HepG2 (cell line): ENCODE measurements around the gene ERICH3. TPM values are rescaled to one million over a fixed set of nuclear protein-coding genes. Genes with fewer than 3 reads are reported as not detected.

ENCODE experiments used
- ATAC-seq: fragments of 200-7000 bp; cut with Tn5 transposase; 3 replicates; pipeline ENCODE4 v1.9.1; 2020; ENCODE audit warnings: mild to moderate bottlenecking, moderate library complexity
- BruUV-seq: library from RNA; stranded (reverse); fragments of 400-500 nt; replicated peaks from 2 replicates; lab custom pipeline; 2021; lab: Mats Ljungman, UMichigan
- CTCF ChIA-PET: fragments of 300-600 bp; formaldehyde crosslinking; extraction: SDS; loops from one replicate; lab custom pipeline; 2021; ENCODE audit warnings: low total read pairs, inconsistent platforms, low intra/inter-chr PET ratio; lab: Yijun Ruan, JAX
- POLR2A ChIA-PET: fragments of 350-600 bp; sonication (Branson Sonifier 250); formaldehyde crosslinking; loops from one replicate; lab custom pipeline; 2020; ENCODE audit warnings: antibody characterized with exemption, inconsistent platforms; lab: Yijun Ruan, JAX
- DNase-seq: peaks from one replicate; pipeline ENCODE4 v3.0.0-alpha.2; 2015; ENCODE audit warnings: low spot score
- FAIRE-seq: peaks from 3 replicates; lab custom pipeline; 2011; peaks lifted over from hg19 to GRCh38; lab: Jason Lieb, UNC
- H2AFZ ChIP-seq: one replicate; pipeline ENCODE4 v1.6.1; 2011; ENCODE audit warnings: low read length, inconsistent platforms
- H3K27ac ChIP-seq: fragments of 300-600 bp; 3 replicates; pipeline ENCODE4 v1.8.0; 2011; ENCODE audit warnings: mixed run types, mild to moderate bottlenecking, mixed read lengths, low read length, inconsistent platforms; ENCODE audit not compliant: insufficient read depth; ENCODE audit errors: extremely low read length
- H3K27me3 ChIP-seq, 2 experiments: fragments of 200-600 bp in 1 of 2; 2 replicates in 1 of 2; 3 replicates in 1 of 2; pipeline versions ENCODE4 v1.6.0 to v1.8.0; 2011; ENCODE audit warnings: low read length in 2 of 2, mild to moderate bottlenecking in 2 of 2, moderate library complexity in 2 of 2, inconsistent platforms in 1 of 2; ENCODE audit not compliant: insufficient read depth in 2 of 2, control insufficient read depth in 1 of 2
- H3K36me3 ChIP-seq, 2 experiments: fragments of 200-600 bp in 1 of 2; replicated peaks in 1 of 2; 2 replicates in 1 of 2; 3 replicates in 1 of 2; pipeline versions ENCODE4 v1.5.1 to v1.8.0; 2011; ENCODE audit warnings: low read length in 2 of 2, inconsistent platforms in 1 of 2; ENCODE audit not compliant: insufficient read depth in 2 of 2, control insufficient read depth in 1 of 2
- H3K4me1 ChIP-seq: 2 replicates; pipeline ENCODE4 v1.5.1; 2012; ENCODE audit warnings: low read length, inconsistent platforms; ENCODE audit not compliant: insufficient read depth
- H3K4me2 ChIP-seq: 2 replicates; pipeline ENCODE4 v1.6.0; 2011; ENCODE audit warnings: low read depth, low read length, inconsistent platforms
- H3K4me3 ChIP-seq, 3 experiments: fragments of 200-600 bp in 1 of 3; sonication (generic), shearing (Covaris generic) in 1 of 3; replicated peaks in 1 of 3; 2 replicates each; pipeline ENCODE4 v1.5.1; 2011 to 2016; ENCODE audit warnings: low read length in 3 of 3, inconsistent platforms in 2 of 3, low read depth in 2 of 3, mild to moderate bottlenecking in 2 of 3, control low read depth in 1 of 3, mixed read lengths in 1 of 3; ENCODE audit not compliant: insufficient read depth in 1 of 3
- H3K79me2 ChIP-seq: one replicate; pipeline ENCODE4 v1.6.1; 2011; ENCODE audit warnings: low read length, inconsistent platforms; ENCODE audit not compliant: insufficient read depth
- H3K9ac ChIP-seq: 2 replicates; pipeline ENCODE4 v1.6.0; 2011; ENCODE audit warnings: mild to moderate bottlenecking, low read depth, low read length, inconsistent platforms; ENCODE audit not compliant: insufficient read depth
- H3K9me3 ChIP-seq: 2 replicates; pipeline ENCODE4 v1.5.1; 2012; ENCODE audit warnings: mild to moderate bottlenecking, low read length
- H4K20me1 ChIP-seq: 2 replicates; pipeline ENCODE4 v1.6.0; 2011; ENCODE audit warnings: inconsistent platforms, mild to moderate bottlenecking, low read length, moderate library complexity; ENCODE audit not compliant: insufficient read depth
- BHLHE40 ChIP-seq: IDR thresholded peaks from 2 replicates; pipeline ENCODE4 v1.6.1; 2011; ENCODE audit warnings: low read length, improper control_type of control experiment
- ETV6 ChIP-seq: sonication (generic); formaldehyde crosslinking; conservative IDR thresholded peaks from 2 replicates; pipeline ENCODE4 v1.4.0; 2020; ENCODE audit warnings: missing genetic modification reagents
- GATAD2A ChIP-seq: IDR thresholded peaks from 2 replicates; pipeline ENCODE4 v1.6.1; 2016
- KLF9 ChIP-seq: IDR thresholded peaks from 2 replicates; pipeline ENCODE4 v1.6.1; 2016; ENCODE audit warnings: low read depth
- MAFF ChIP-seq: IDR thresholded peaks from 2 replicates; pipeline ENCODE4 v1.6.1; 2011; ENCODE audit warnings: low read depth, low read length, improper control_type of control experiment
- MAFK ChIP-seq, 2 experiments: IDR thresholded peaks in 1 of 2; conservative IDR thresholded peaks in 1 of 2; 2 replicates each; pipeline ENCODE4 v1.6.1; 2011; ENCODE audit warnings: improper control_type of control experiment in 2 of 2, low read length in 2 of 2
- PRPF4 ChIP-seq: fragments of 200-400 bp; formaldehyde crosslinking; IDR thresholded peaks from 2 replicates; pipeline ENCODE4 v1.6.1; 2016; ENCODE audit warnings: low read length, low read depth; ENCODE audit not compliant: poor library complexity, severe bottlenecking
- RAD21 ChIP-seq: fragments of 450-650 bp; formaldehyde crosslinking; IDR thresholded peaks from 2 replicates; pipeline ENCODE4 v1.5.0; 2020; ENCODE audit warnings: mild to moderate bottlenecking
- RFXANK ChIP-seq: IDR thresholded peaks from 2 replicates; pipeline ENCODE4 v1.6.1; 2016
- ZKSCAN5 ChIP-seq: sonication (generic); formaldehyde crosslinking; IDR thresholded peaks from 2 replicates; pipeline ENCODE4 v1.5.1; 2020; ENCODE audit warnings: mild to moderate bottlenecking, missing genetic modification reagents
- ZNF138 ChIP-seq: sonication (generic); formaldehyde crosslinking; IDR thresholded peaks from 2 replicates; pipeline ENCODE4 v1.5.0; 2020; ENCODE audit warnings: mild to moderate bottlenecking, low read depth, missing genetic modification reagents
- ZNF598 ChIP-seq: sonication (generic); formaldehyde crosslinking; IDR thresholded peaks from 2 replicates; pipeline ENCODE4 v1.5.1; 2020; ENCODE audit warnings: mild to moderate bottlenecking, missing genetic modification reagents, borderline replicate concordance
- ZNF720 ChIP-seq: sonication (generic); formaldehyde crosslinking; IDR thresholded peaks from 2 replicates; pipeline ENCODE4 v1.4.0; 2020; ENCODE audit warnings: missing genetic modification reagents
- ZSCAN22 ChIP-seq: sonication (generic); formaldehyde crosslinking; IDR thresholded peaks from 2 replicates; pipeline ENCODE4 v1.4.0; 2020; ENCODE audit warnings: mild to moderate bottlenecking, missing genetic modification reagents
- WGBS: methylation state at CpG from one replicate; pipeline ENCODE4 v1.1.6; 2017; ENCODE audit warnings: low lambda C conversion rate; 5-methylcytosine and 5-hydroxymethylcytosine counted together
- in situ Hi-C: cut with HindIII; loops from 2 replicates; pipeline ENCODE4 v1.10.0; 2017; ENCODE audit warnings: low pct_unique_long_range_greater_than_20kb; ENCODE audit not compliant: extremely low pct_ligation_motif_present
- intact Hi-C: fragments of 100-400 bp; cut with micrococcal nuclease; formaldehyde crosslinking; loops from one replicate; pipeline ENCODE4 v1.10.0; 2022; ENCODE audit not compliant: unreplicated experiment
- polyA plus RNA-seq, 8 experiments: library from polyadenylated mRNA; depleted of rRNA in 3 of 8; stranded (reverse) in 7 of 8; unstranded in 1 of 8; fragments of >200 nt; fragmentation: Illumina TruSeq in 4 of 8; extraction: Trizol in 4 of 8; gene quantifications; 2 replicates each; pipeline versions ENCODE4 v1.2.1 to v1.2.3, GENCODE V29; 2011 to 2016; ENCODE audit warnings: low read depth in 4 of 8, missing spikeins in 1 of 8, mixed read lengths in 1 of 8; ENCODE audit not compliant: insufficient read depth in 1 of 8
- total RNA-seq, 5 experiments: library from RNA; depleted of rRNA; stranded (reverse); fragments of >200 nt; fragmentation: Illumina TruSeq; extraction: Trizol; gene quantifications; 2 replicates each; pipeline ENCODE4 v1.2.3, GENCODE V29; 2016; ENCODE audit warnings: low read depth in 1 of 5
- TF ChIP-seq, protein P1 (sequence below): sonication (generic); formaldehyde crosslinking; IDR thresholded peaks from 2 replicates; pipeline ENCODE4 v1.4.0; 2020; ENCODE audit warnings: missing genetic modification reagents
- TF ChIP-seq, protein P2 (sequence below): sonication (generic); formaldehyde crosslinking; IDR thresholded peaks from 2 replicates; pipeline ENCODE4 v1.8.1; 2023; ENCODE audit warnings: mild to moderate bottlenecking, moderate library complexity, missing genetic modification reagents
- TF ChIP-seq, protein P3 (sequence below): sonication (generic); formaldehyde crosslinking; IDR thresholded peaks from 2 replicates; pipeline ENCODE4 v1.5.0; 2020; ENCODE audit warnings: mild to moderate bottlenecking, low read depth, missing genetic modification reagents, borderline replicate concordance

The ERICH3 gene
- total and polyA plus RNA-seq, 2 of the 13 experiments (the other 11 are each of a cell fraction or from before 2014, with no cell fraction given) = 0.03 TPM; not detected in 1

DNA sequence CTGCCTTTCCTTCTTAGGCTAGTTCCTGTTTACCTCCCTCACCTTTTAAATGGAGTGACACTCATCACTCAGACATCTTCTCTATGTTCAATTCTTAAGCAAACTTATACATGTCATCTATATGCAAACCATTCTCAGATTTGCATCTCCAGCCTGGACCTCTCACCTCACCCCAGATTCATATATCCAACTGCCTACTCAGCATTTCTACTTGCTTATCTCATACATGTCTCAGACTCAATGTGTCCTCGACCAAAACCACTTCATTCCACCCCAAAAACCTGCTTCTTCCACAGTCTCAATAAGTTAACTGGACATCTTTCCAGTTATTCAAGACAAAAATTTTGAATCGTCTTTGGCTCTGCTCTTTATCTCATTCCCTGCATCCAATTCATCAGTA is 62.6 kb downstream of the ERICH3 start:
- Histone ChIP-seq H3K4me3 (no peak overlapping the region), H3K4me1 (no peaks in the 10 kb centered on the region), H4K20me1 (no peaks in the 10 kb centered on the region), H2AFZ (no peak overlapping the region), H3K9ac (no peak overlapping the region), H3K36me3 (no peaks in the 10 kb centered on the region), H3K9me3 (no peaks in the 10 kb centered on the region), H3K79me2 (no peaks in the 10 kb centered on the region), H3K27ac (no peak overlapping the region), H3K27me3 (no peaks in the 10 kb centered on the region), H3K4me2 (no peak overlapping the region)
- DNase-seq (no peak), ATAC-seq (no peak), FAIRE-seq (no peak)
- in situ Hi-C loops (no loop called here), intact Hi-C loops (no loop called here)
- TF ChIP-seq BHLHE40 = no peak
- TF ChIP-seq MAFK (conservative IDR thresholded peaks at IDR 0.05 in 1 of 2, IDR thresholded peaks at IDR 0.05 in 1 of 2; ENCODE audit: low read length in 2 of 2) = peak; percentile 52 to 82; a peak in 3 of 4 replicates
- TF ChIP-seq MAFF = peak; percentile 73
- TF ChIP-seq, protein P1, sequence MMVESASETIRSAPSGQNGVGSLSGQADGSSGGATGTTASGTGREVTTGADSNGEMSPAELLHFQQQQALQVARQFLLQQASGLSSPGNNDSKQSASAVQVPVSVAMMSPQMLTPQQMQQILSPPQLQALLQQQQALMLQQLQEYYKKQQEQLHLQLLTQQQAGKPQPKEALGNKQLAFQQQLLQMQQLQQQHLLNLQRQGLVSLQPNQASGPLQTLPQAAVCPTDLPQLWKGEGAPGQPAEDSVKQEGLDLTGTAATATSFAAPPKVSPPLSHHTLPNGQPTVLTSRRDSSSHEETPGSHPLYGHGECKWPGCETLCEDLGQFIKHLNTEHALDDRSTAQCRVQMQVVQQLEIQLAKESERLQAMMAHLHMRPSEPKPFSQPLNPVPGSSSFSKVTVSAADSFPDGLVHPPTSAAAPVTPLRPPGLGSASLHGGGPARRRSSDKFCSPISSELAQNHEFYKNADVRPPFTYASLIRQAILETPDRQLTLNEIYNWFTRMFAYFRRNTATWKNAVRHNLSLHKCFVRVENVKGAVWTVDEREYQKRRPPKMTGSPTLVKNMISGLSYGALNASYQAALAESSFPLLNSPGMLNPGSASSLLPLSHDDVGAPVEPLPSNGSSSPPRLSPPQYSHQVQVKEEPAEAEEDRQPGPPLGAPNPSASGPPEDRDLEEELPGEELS (CRISPR knock-in tag) = no peak
- no TSS peak for BruUV-seq
- ChIA-PET POLR2A (no interaction called here), CTCF (no interaction called here)
- WGBS = 0% methylated on average over 2 of the region's 2 CpGs

DNA sequence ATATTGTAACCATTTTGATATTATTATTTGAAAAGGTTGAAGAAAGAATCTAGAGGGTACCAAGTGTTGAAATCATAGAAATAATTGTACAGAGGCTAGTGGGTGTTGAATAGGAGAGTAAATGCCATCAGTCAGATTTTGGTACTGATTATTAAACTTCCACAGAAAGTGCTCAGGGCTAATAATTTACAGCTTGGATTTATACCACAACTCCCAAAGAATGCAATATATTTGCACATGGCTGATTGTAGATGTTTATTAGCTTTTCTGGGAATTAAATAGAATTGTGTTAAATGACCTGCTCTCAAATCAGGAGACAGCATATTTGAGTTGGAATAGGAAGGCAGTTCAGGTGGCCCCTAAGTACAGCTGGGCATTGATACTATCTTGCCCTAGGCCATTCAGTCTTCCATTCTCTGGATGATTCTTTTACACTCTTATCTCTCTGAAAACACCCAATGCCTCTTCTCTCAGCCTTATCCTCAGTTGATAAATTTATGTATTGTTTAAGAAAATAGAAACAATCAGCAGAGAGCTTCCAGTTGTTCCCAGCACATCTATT is 63.7 kb downstream of the ERICH3 start:
- Histone ChIP-seq H3K4me2 (no peak overlapping the region), H3K4me1 (no peaks in the 10 kb centered on the region), H3K27me3 (no peaks in the 10 kb centered on the region), H3K36me3 (no peaks in the 10 kb centered on the region), H3K4me3 (no peak overlapping the region), H3K9me3 (no peaks in the 10 kb centered on the region), H3K27ac (no peak overlapping the region), H3K79me2 (no peaks in the 10 kb centered on the region), H3K9ac (no peak overlapping the region), H2AFZ (no peak overlapping the region), H4K20me1 (no peaks in the 10 kb centered on the region)
- ATAC-seq (no peak), DNase-seq (no peak), FAIRE-seq (no peak)
- POLR2A ChIA-PET = no interaction called here
- intact Hi-C loops (no loop called here), in situ Hi-C loops (no loop called here)
- no TSS peak for BruUV-seq
- CTCF ChIA-PET = no interaction called here
- TF ChIP-seq ZKSCAN5 (CRISPR knock-in tag) (no peak), ZNF598 (CRISPR knock-in tag) (no peak), PRPF4 (no peak), ZNF138 (no peak), ZNF720 (no peak), ETV6 (CRISPR knock-in tag) (no peak), RAD21 (CRISPR knock-in tag) (no peak), GATAD2A (CRISPR knock-in tag) (no peak), ZSCAN22 (no peak), RFXANK (CRISPR knock-in tag) (no peak), KLF9 (CRISPR knock-in tag) (no peak)
- TF ChIP-seq, protein P2, sequence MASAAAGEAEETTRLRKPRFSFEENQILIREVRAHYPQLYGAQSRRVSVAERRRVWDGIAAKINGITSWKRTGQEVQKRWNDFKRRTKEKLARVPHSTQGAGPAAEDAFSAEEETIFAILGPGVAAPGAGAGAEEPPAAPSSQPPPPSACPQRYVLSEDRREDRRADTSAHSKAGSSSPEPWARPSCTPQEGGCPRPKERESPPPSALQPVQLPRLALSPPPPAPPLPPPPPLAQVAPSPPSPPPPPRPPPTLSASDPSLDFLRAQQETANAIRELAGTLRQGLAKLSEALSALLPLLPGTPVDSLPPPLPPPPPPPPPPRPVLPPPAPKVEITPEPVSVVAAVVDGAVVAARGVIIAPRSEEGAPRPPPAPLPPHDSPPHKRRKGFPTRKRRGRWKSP (CRISPR knock-in tag) = no peak
- TF ChIP-seq, protein P3, sequence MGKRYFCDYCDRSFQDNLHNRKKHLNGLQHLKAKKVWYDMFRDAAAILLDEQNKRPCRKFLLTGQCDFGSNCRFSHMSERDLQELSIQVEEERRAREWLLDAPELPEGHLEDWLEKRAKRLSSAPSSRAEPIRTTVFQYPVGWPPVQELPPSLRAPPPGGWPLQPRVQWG (CRISPR knock-in tag) = no peak
